Measurements from ENCODE around the gene HKDC1. TPM values are rescaled to one million over a fixed set of nuclear protein-coding genes. Genes with fewer than 3 reads are reported as not detected.

The HKDC1 gene
- total RNA-seq, 2 experiments from 2014 or later, result 0.40 TPM; not detected in 1

GRCh38 chr10:69285699-69286098, 65.6 kb downstream of the HKDC1 start:
- H3K4me1 Mint-ChIP-seq (ENCODE audit: low read depth), result no peaks in the 10 kb centered on the region

DNA sequence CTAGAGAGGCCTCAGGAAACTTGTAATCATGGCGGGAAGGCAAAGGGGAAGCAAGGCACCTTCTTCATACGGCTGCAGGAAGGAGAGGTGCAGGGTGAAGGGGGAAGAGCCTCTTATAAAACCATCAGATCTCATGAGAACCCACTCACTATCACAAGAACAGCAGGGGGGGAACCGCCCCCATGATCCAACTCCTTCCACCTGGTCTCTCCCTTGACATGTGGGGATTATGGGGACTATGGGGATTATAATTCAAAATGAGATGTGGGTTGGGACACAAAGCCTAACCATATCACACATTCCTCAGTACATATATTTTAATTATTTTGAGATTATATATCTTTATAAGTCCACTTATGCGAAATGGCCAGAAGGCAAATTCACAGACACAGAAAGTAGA, 67.0 kb downstream of the HKDC1 start:
- TF ChIP-seq, protein P1, sequence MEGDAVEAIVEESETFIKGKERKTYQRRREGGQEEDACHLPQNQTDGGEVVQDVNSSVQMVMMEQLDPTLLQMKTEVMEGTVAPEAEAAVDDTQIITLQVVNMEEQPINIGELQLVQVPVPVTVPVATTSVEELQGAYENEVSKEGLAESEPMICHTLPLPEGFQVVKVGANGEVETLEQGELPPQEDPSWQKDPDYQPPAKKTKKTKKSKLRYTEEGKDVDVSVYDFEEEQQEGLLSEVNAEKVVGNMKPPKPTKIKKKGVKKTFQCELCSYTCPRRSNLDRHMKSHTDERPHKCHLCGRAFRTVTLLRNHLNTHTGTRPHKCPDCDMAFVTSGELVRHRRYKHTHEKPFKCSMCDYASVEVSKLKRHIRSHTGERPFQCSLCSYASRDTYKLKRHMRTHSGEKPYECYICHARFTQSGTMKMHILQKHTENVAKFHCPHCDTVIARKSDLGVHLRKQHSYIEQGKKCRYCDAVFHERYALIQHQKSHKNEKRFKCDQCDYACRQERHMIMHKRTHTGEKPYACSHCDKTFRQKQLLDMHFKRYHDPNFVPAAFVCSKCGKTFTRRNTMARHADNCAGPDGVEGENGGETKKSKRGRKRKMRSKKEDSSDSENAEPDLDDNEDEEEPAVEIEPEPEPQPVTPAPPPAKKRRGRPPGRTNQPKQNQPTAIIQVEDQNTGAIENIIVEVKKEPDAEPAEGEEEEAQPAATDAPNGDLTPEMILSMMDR (IDR thresholded peaks at IDR 0.05), result no peak
- no peaks in the 10 kb centered on the region for H3K4me1 Mint-ChIP-seq (ENCODE audit: low read depth)
- intact Hi-C loops (cut with micrococcal nuclease), result no loop called here
- DNase-seq (no peak), ATAC-seq (no peak)
- H3K27ac Mint-ChIP-seq, result no peak overlapping the region
- no peaks in the 10 kb centered on the region for H3K36me3 Mint-ChIP-seq (ENCODE audit: low read depth)
- H3K4me3 Mint-ChIP-seq, result no peak overlapping the region
- ChIA-PET CTCF (no interaction called here), POLR2A (no interaction called here)
- H3K9me3 Mint-ChIP-seq, result no peaks in the 10 kb centered on the region
- no peaks in the 10 kb centered on the region for H3K27me3 Mint-ChIP-seq

More at GRCh38 chr10:69285699-69286098, 65.6 kb downstream of the HKDC1 start:
- intact Hi-C loops (cut with micrococcal nuclease), result no loop called here
- H3K27ac Mint-ChIP-seq, result no peak overlapping the region
- no peaks in the 10 kb centered on the region for H3K27me3 Mint-ChIP-seq
- TF ChIP-seq, protein P1 (IDR thresholded peaks at IDR 0.05), result no peak
- POLR2A ChIA-PET, result interaction anchor here (0.5 kb wide), 1 partner anchor 29 kb away, joined by 3 read pairs; no protein-coding TSS in a partner anchor
- H3K9me3 Mint-ChIP-seq, result no peaks in the 10 kb centered on the region
- ATAC-seq (no peak), DNase-seq (no peak)
- CTCF ChIA-PET, result interaction anchor here (0.9 kb wide), 1 partner anchor 47 kb away, joined by 3 read pairs; no protein-coding TSS in a partner anchor
- no peaks in the 10 kb centered on the region for H3K36me3 Mint-ChIP-seq (ENCODE audit: low read depth)
- H3K4me3 Mint-ChIP-seq, result no peak overlapping the region

GRCh38 chr10:69290993-69291392, 70.9 kb downstream of the HKDC1 start:
- Mint-ChIP-seq H3K36me3 (ENCODE audit: low read depth) (no peaks in the 10 kb centered on the region), H3K9me3 (no peaks in the 10 kb centered on the region), H3K4me1 (ENCODE audit: low read depth) (no peaks in the 10 kb centered on the region), H3K27ac (no peak overlapping the region), H3K27me3 (no peaks in the 10 kb centered on the region), H3K4me3 (no peak overlapping the region)
- intact Hi-C loops (cut with micrococcal nuclease), result no loop called here
- ATAC-seq, result no peak
- ChIA-PET CTCF (interaction anchor here (1.5 to 2.0 kb wide), 3 partner anchors 7 to 117 kb away, joined by 4 to 6 read pairs (median 5); no protein-coding TSS in a partner anchor), POLR2A (interaction anchor here (0.6 kb wide), 2 partner anchors 42 to 462 kb away, joined by 3 read pairs; no protein-coding TSS in a partner anchor)
- TF ChIP-seq, protein P1 (IDR thresholded peaks at IDR 0.05), result no peak
- no peak for DNase-seq

- Mint-ChIP-seq H3K9me3 (no peaks in the 10 kb centered on the region), H3K27me3 (no peaks in the 10 kb centered on the region), H3K36me3 (ENCODE audit: low read depth) (no peaks in the 10 kb centered on the region), H3K4me1 (ENCODE audit: low read depth) (no peaks in the 10 kb centered on the region), H3K27ac (no peak overlapping the region), H3K4me3 (no peak overlapping the region)
- intact Hi-C loops (cut with micrococcal nuclease), result no loop called here
- ATAC-seq, result no peak
- TF ChIP-seq, protein P1 (IDR thresholded peaks at IDR 0.05), result no peak
- DNase-seq, result no peak
- ChIA-PET CTCF (interaction anchor here (1.5 kb wide), 1 partner anchor 55 kb away, joined by 5 read pairs; no protein-coding TSS in a partner anchor), POLR2A (no interaction called here)
These were observed 72.3 kb downstream of the HKDC1 start for GRCh38 chr10:69292459-69292858.

- H3K4me1 Mint-ChIP-seq (ENCODE audit: low read depth), result no peaks in the 10 kb centered on the region
- DNase-seq (no peak), ATAC-seq (no peak)
- H3K9me3 Mint-ChIP-seq, result no peaks in the 10 kb centered on the region
- POLR2A ChIA-PET, result no interaction called here
- H3K4me3 Mint-ChIP-seq, result no peak overlapping the region
- intact Hi-C loops (cut with micrococcal nuclease), result no loop called here
- no peaks in the 10 kb centered on the region for H3K36me3 Mint-ChIP-seq (ENCODE audit: low read depth)
- TF ChIP-seq, protein P1 (IDR thresholded peaks at IDR 0.05), result no peak
- CTCF ChIA-PET, result no interaction called here
- no peaks in the 10 kb centered on the region for H3K27me3 Mint-ChIP-seq
- H3K27ac Mint-ChIP-seq, result no peak overlapping the region
These were observed 75.0 kb downstream of the HKDC1 start for GRCh38 chr10:69295027-69295636.

Data from activated CD8-positive, alpha-beta T cell treated with anti-CD3 and anti-CD28 coated beads for 36 hours (primary cell).